Measurements from ENCODE around the gene HSPA1L. TPM values are rescaled to one million over a fixed set of nuclear protein-coding genes. Genes with fewer than 3 reads are reported as not detected.

HSPA1L gene
- total and polyA plus RNA-seq, 4 experiments from 2014 or later: 1.1 to 8.3 (median 6.3) TPM

DNA sequence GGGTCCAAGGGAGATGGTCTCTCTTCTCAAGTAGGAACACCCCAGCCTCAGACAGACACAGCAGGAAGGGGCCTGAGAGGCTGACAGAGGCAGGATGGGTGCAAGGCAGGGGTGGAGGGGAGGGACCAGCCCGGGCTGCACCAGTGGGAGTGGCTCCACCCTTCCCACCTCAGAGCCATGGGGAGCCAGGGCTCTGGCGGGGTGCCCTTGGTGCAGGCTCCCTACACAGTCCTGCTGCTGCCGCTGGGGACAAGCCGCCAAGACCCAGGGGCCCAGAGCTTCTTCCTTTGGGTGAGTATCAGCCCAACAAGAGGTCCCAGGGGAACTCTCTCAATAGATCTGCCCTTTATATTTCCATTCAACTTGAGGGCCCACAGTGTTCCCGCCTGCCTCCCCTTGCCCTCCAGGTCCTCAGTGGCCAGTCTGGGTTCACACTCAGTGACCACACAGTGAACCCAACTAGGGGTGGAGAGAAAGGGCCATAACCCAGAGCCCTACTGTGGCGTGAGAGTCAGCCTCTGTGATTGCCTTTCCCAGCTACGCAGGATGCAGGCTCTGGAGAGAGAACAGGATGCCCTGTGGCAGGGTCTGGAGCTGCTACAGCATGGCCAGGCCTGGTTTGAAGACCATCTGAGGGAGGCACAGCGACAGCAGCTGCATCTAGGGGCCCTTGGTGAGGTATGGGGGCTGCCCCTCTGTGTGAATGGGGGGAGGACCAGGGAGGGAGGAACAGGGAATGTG is 52.0 kb downstream of the HSPA1L start:
- Mint-ChIP-seq H3K4me3 (no peak overlapping the region), H3K27ac (peak overlapping the region in 1 of 7 donors; percentile 12), H3K9me3 (no peaks in the 10 kb centered on the region), H3K4me1 (peaks cover 0 to 5% (median 3%) of the 10 kb centered on the region in 4 donors), H3K27me3 (no peaks in the 10 kb centered on the region), H3K36me3 (peaks cover 5 to 11% of the 10 kb centered on the region in 2 donors)
- Histone ChIP-seq H3K4me3 (ENCODE audit: low read length in 2 of 2) (no peak overlapping the region), H3K27me3 (ENCODE audit: insufficient read depth, low read length) (no peaks in the 10 kb centered on the region), H3K4me1 (ENCODE audit: insufficient read depth, low read length) (no peaks in the 10 kb centered on the region), H3K9me3 (ENCODE audit: control insufficient read depth in 1 of 2, low read length in 2 of 2) (no peaks in the 10 kb centered on the region), H3K27ac (ENCODE audit: low read depth, low read length) (no peak overlapping the region), H3K36me3 (ENCODE audit: insufficient read depth, low read length) (no peaks in the 10 kb centered on the region)
- intact Hi-C loops (cut with micrococcal nuclease): no loop called here
- ChIA-PET CTCF (ENCODE audit: partially characterized antibody) (no interaction called here), POLR2A (ENCODE audit: partially characterized antibody) (no interaction called here)
- DNase-seq: no peak

- H3K27ac ChIP-seq (ENCODE audit: low read depth, low read length): no peak within 1 kb of the TSS
- intact Hi-C loops (cut with micrococcal nuclease): no loop called here
- no peaks in the 10 kb centered on the region for H3K27me3 ChIP-seq (ENCODE audit: insufficient read depth, low read length)
- H3K36me3 ChIP-seq (ENCODE audit: insufficient read depth, low read length): no peaks in the 10 kb centered on the region
- Mint-ChIP-seq H3K27me3 (no peaks in the 10 kb centered on the region), H3K4me3 (no peak within 1 kb of the TSS), H3K4me1 (peaks cover 0 to 5% (median 3%) of the 10 kb centered on the region in 4 donors), H3K27ac (peak within 1 kb of the TSS in 3 of 7 donors; percentile 12 to 55 (median 32)), H3K36me3 (peaks cover 5 to 11% of the 10 kb centered on the region in 2 donors), H3K9me3 (no peaks in the 10 kb centered on the region)
- ChIA-PET POLR2A (ENCODE audit: partially characterized antibody) (no interaction called here), CTCF (ENCODE audit: partially characterized antibody) (no interaction called here)
- no peak within 1 kb of the TSS for H3K4me3 ChIP-seq (ENCODE audit: low read length in 2 of 2)
- no peaks in the 10 kb centered on the region for H3K4me1 ChIP-seq (ENCODE audit: insufficient read depth, low read length)
- no peaks in the 10 kb centered on the region for H3K9me3 ChIP-seq (ENCODE audit: control insufficient read depth in 1 of 2, low read length in 2 of 2)
- DNase-seq: no peak
Measured at GRCh38 chr6:31762356-31762755, 52.7 kb downstream of the HSPA1L start, which contains the start of gene SAPCD1. Gene SAPCD1 (plus strand): TSS chr6:31762656. CDS start chr6:31763055, 399 bp downstream.

GRCh38 chr6:31761343-31761742 is 53.7 kb downstream of the HSPA1L start:
- ChIA-PET CTCF (ENCODE audit: partially characterized antibody) (no interaction called here), POLR2A (ENCODE audit: partially characterized antibody) (no interaction called here)
- H3K27ac ChIP-seq (ENCODE audit: low read depth, low read length): no peak overlapping the region
- no peaks in the 10 kb centered on the region for H3K9me3 ChIP-seq (ENCODE audit: control insufficient read depth in 1 of 2, low read length in 2 of 2)
- Mint-ChIP-seq H3K4me3 (no peak overlapping the region), H3K27ac (peak overlapping the region in 1 of 7 donors; percentile 35), H3K9me3 (no peaks in the 10 kb centered on the region), H3K27me3 (no peaks in the 10 kb centered on the region), H3K36me3 (peaks cover 5 to 11% of the 10 kb centered on the region in 2 donors), H3K4me1 (peaks cover 0 to 5% (median 3%) of the 10 kb centered on the region in 4 donors)
- no peaks in the 10 kb centered on the region for H3K27me3 ChIP-seq (ENCODE audit: insufficient read depth, low read length)
- H3K4me3 ChIP-seq (ENCODE audit: low read length in 2 of 2): no peak overlapping the region
- DNase-seq: no peak
- H3K36me3 ChIP-seq (ENCODE audit: insufficient read depth, low read length): no peaks in the 10 kb centered on the region
- intact Hi-C loops (cut with micrococcal nuclease): no loop called here
- no peaks in the 10 kb centered on the region for H3K4me1 ChIP-seq (ENCODE audit: insufficient read depth, low read length)

GRCh38 chr6:31760790-31761189 is 54.3 kb downstream of the HSPA1L start:
- Histone ChIP-seq H3K36me3 (ENCODE audit: insufficient read depth, low read length) (no peaks in the 10 kb centered on the region), H3K27me3 (ENCODE audit: insufficient read depth, low read length) (no peaks in the 10 kb centered on the region), H3K4me1 (ENCODE audit: insufficient read depth, low read length) (no peaks in the 10 kb centered on the region), H3K4me3 (ENCODE audit: low read length in 2 of 2) (no peak overlapping the region), H3K27ac (ENCODE audit: low read depth, low read length) (no peak overlapping the region), H3K9me3 (ENCODE audit: control insufficient read depth in 1 of 2, low read length in 2 of 2) (no peaks in the 10 kb centered on the region)
- no peak overlapping the region for H3K4me3 Mint-ChIP-seq
- no peak for DNase-seq
- ChIA-PET CTCF (ENCODE audit: partially characterized antibody) (no interaction called here), POLR2A (ENCODE audit: partially characterized antibody) (no interaction called here)
- peak overlapping the region in 2 of 7 donors; percentile 35 to 60 for H3K27ac Mint-ChIP-seq
- intact Hi-C loops (cut with micrococcal nuclease): no loop called here
- H3K36me3 Mint-ChIP-seq: peaks cover 5 to 11% of the 10 kb centered on the region in 2 donors
- no peaks in the 10 kb centered on the region for H3K9me3 Mint-ChIP-seq
- peaks cover 0 to 5% (median 3%) of the 10 kb centered on the region in 4 donors for H3K4me1 Mint-ChIP-seq
- no peaks in the 10 kb centered on the region for H3K27me3 Mint-ChIP-seq

Other genes starting within 250 kb of the HSPA1L start
Only the 30 nearest of the 40 such genes appear.
- 100 to 1,000 TPM; 296 to 325 TPM for gene BAG6, start 162.6 kb downstream of the HSPA1L start, total RNA-seq
- gene BAG6, start 162.6 kb downstream of the HSPA1L start, polyA plus RNA-seq: 10 to 100 TPM; 12.0 to 23.1 TPM
- gene APOM, start 159.4 kb downstream of the HSPA1L start, total RNA-seq: 1 to 10 TPM; 1.3 to 1.5 TPM
- gene APOM, start 159.4 kb downstream of the HSPA1L start, polyA plus RNA-seq: 1 to 10 TPM; 4.9 to 5.2 TPM
- 10 to 100 TPM; 37.5 to 39.9 TPM for gene C6orf47, start 154.5 kb downstream of the HSPA1L start, total RNA-seq
- gene C6orf47, start 154.5 kb downstream of the HSPA1L start, polyA plus RNA-seq: 10 to 100 TPM; 15.8 to 29.7 TPM
- gene GPANK1, start 150.3 kb downstream of the HSPA1L start, total RNA-seq: 10 to 100 TPM; 25.1 to 25.5 TPM
- 10 to 100 TPM; 16.7 to 19.5 TPM for gene GPANK1, start 150.3 kb downstream of the HSPA1L start, polyA plus RNA-seq
- 100 to 1,000 TPM; 141 to 148 TPM for gene CSNK2B, start 149.2 kb downstream of the HSPA1L start, total RNA-seq
- gene CSNK2B, start 149.2 kb downstream of the HSPA1L start, polyA plus RNA-seq: 100 to 1,000 TPM; 183 to 232 TPM
- 10 to 100 TPM; 39.3 to 39.8 TPM for gene LY6G5B, start 145.3 kb downstream of the HSPA1L start, total RNA-seq
- gene LY6G5B, start 145.3 kb downstream of the HSPA1L start, polyA plus RNA-seq: under 1 TPM in 1 of 2 donors, not detected in 1; 0.98 TPM
- 1 to 10 TPM; 4.4 to 4.5 TPM for gene LY6G5C, start 134.2 kb downstream of the HSPA1L start, total RNA-seq
- 10 to 100 TPM in 1 of 2 donors, 1 to 10 TPM in 1; 8.9 to 11.8 TPM for gene LY6G5C, start 134.2 kb downstream of the HSPA1L start, polyA plus RNA-seq
- 10 to 100 TPM; 66.0 to 69.2 TPM for gene ABHD16A, start 112.0 kb downstream of the HSPA1L start, total RNA-seq
- 10 to 100 TPM; 35.9 to 46.8 TPM for gene ABHD16A, start 112.0 kb downstream of the HSPA1L start, polyA plus RNA-seq
- not detected for gene LY6G6F, start 108.4 kb downstream of the HSPA1L start, total RNA-seq
- gene LY6G6F, start 108.4 kb downstream of the HSPA1L start, polyA plus RNA-seq: not detected
- gene LY6G6D, start 99.9 kb downstream of the HSPA1L start, total RNA-seq: not detected
- not detected for gene LY6G6D, start 99.9 kb downstream of the HSPA1L start, polyA plus RNA-seq
- gene LY6G6C, start 93.5 kb downstream of the HSPA1L start, total RNA-seq: not detected
- not detected for gene LY6G6C, start 93.5 kb downstream of the HSPA1L start, polyA plus RNA-seq
- not detected for gene MPIG6B, start 91.9 kb downstream of the HSPA1L start, total RNA-seq
- not detected for gene MPIG6B, start 91.9 kb downstream of the HSPA1L start, polyA plus RNA-seq
- gene DDAH2, start 86.0 kb downstream of the HSPA1L start, total RNA-seq: 1 to 10 TPM; 5.4 to 7.4 TPM
- gene DDAH2, start 86.0 kb downstream of the HSPA1L start, polyA plus RNA-seq: 10 to 100 TPM; 16.4 to 19.8 TPM
- gene CLIC1, start 78.8 kb downstream of the HSPA1L start, total RNA-seq: 10 to 100 TPM; 91.0 to 98.3 TPM
- gene CLIC1, start 78.8 kb downstream of the HSPA1L start, polyA plus RNA-seq: 100 to 1,000 TPM; 462 to 601 TPM
- 10 to 100 TPM; 11.4 to 12.1 TPM for gene MSH5, start 75.3 kb downstream of the HSPA1L start, total RNA-seq
- gene MSH5, start 75.3 kb downstream of the HSPA1L start, polyA plus RNA-seq: 1 to 10 TPM in 1 of 2 donors, under 1 TPM in 1; 0.95 to 3.2 TPM
- 1 to 10 TPM; 2.7 to 3.7 TPM for gene SAPCD1, start 52.6 kb downstream of the HSPA1L start, total RNA-seq
- gene SAPCD1, start 52.6 kb downstream of the HSPA1L start, polyA plus RNA-seq: under 1 TPM in 1 of 2 donors, not detected in 1; 0.89 TPM
- gene VWA7, start 38.0 kb downstream of the HSPA1L start, total RNA-seq: 1 to 10 TPM; 1.0 to 1.7 TPM
- 1 to 10 TPM in 1 of 2 donors, under 1 TPM in 1; 1.00 to 2.5 TPM for gene VWA7, start 38.0 kb downstream of the HSPA1L start, polyA plus RNA-seq
- 10 to 100 TPM; 39.6 to 46.8 TPM for gene VARS1, start 19.5 kb downstream of the HSPA1L start, total RNA-seq
- gene VARS1, start 19.5 kb downstream of the HSPA1L start, polyA plus RNA-seq: 10 to 100 TPM; 43.4 to 45.9 TPM
- 10 to 100 TPM; 30.0 to 34.6 TPM for gene LSM2, start 8.3 kb downstream of the HSPA1L start, total RNA-seq
- 10 to 100 TPM; 67.4 to 80.4 TPM for gene LSM2, start 8.3 kb downstream of the HSPA1L start, polyA plus RNA-seq
- 10 to 100 TPM; 69.9 to 71.5 TPM for gene HSPA1A, start 260 bp upstream of the HSPA1L start, total RNA-seq
- gene HSPA1A, start 260 bp upstream of the HSPA1L start, polyA plus RNA-seq: 10 to 100 TPM; 14.6 to 71.9 TPM
- gene HSPA1B, start 12.5 kb upstream of the HSPA1L start, total RNA-seq: 10 to 100 TPM; 58.0 to 60.8 TPM
- 1 to 10 TPM; 1.9 to 5.3 TPM for gene HSPA1B, start 12.5 kb upstream of the HSPA1L start, polyA plus RNA-seq
- 10 to 100 TPM; 19.6 to 21.1 TPM for gene NEU1, start 47.5 kb upstream of the HSPA1L start, total RNA-seq
- gene NEU1, start 47.5 kb upstream of the HSPA1L start, polyA plus RNA-seq: 10 to 100 TPM; 22.5 to 23.4 TPM
- gene SLC44A4, start 63.7 kb upstream of the HSPA1L start, total RNA-seq: not detected
- gene SLC44A4, start 63.7 kb upstream of the HSPA1L start, polyA plus RNA-seq: under 1 TPM in 1 of 2 donors, not detected in 1; 0.11 TPM
- gene EHMT2, start 82.4 kb upstream of the HSPA1L start, total RNA-seq: 10 to 100 TPM; 79.1 to 82.1 TPM
- gene EHMT2, start 82.4 kb upstream of the HSPA1L start, polyA plus RNA-seq: 10 to 100 TPM; 24.1 to 47.9 TPM
- gene ZBTB12, start 86.8 kb upstream of the HSPA1L start, total RNA-seq: 1 to 10 TPM; 2.4 to 2.5 TPM
- gene ZBTB12, start 86.8 kb upstream of the HSPA1L start, polyA plus RNA-seq: not detected
- gene C2, start 112.4 kb upstream of the HSPA1L start, total RNA-seq: 1 to 10 TPM; 2.1 to 3.2 TPM
- not detected for gene C2, start 112.4 kb upstream of the HSPA1L start, polyA plus RNA-seq
- under 1 TPM in 1 of 2 experiments, not detected in 1; 0.64 TPM for gene CFB, start 130.8 kb upstream of the HSPA1L start, total RNA-seq
- gene CFB, start 130.8 kb upstream of the HSPA1L start, polyA plus RNA-seq: not detected
- gene NELFE, start 143.7 kb upstream of the HSPA1L start, total RNA-seq: 10 to 100 TPM; 45.8 to 49.0 TPM
- 10 to 100 TPM; 67.0 to 78.5 TPM for gene NELFE, start 143.7 kb upstream of the HSPA1L start, polyA plus RNA-seq
- 100 to 1,000 TPM; 117 to 119 TPM for gene SKIC2, start 143.9 kb upstream of the HSPA1L start, total RNA-seq
- gene SKIC2, start 143.9 kb upstream of the HSPA1L start, polyA plus RNA-seq: 10 to 100 TPM; 21.8 to 23.0 TPM
- gene DXO, start 156.9 kb upstream of the HSPA1L start, total RNA-seq: 10 to 100 TPM; 27.8 to 30.3 TPM
- 10 to 100 TPM; 10.8 to 11.7 TPM for gene DXO, start 156.9 kb upstream of the HSPA1L start, polyA plus RNA-seq

Data from CD4-positive, alpha-beta memory T cell (primary cell).